ENCODE measurements around the gene GLTP. TPM values are rescaled to one million over a fixed set of nuclear protein-coding genes. Genes with fewer than 3 reads are reported as not detected.

Gene GLTP
- total RNA-seq, 4 donors from 2014 or later, result 8.7 to 53.9 (median 24.6) TPM

DNA sequence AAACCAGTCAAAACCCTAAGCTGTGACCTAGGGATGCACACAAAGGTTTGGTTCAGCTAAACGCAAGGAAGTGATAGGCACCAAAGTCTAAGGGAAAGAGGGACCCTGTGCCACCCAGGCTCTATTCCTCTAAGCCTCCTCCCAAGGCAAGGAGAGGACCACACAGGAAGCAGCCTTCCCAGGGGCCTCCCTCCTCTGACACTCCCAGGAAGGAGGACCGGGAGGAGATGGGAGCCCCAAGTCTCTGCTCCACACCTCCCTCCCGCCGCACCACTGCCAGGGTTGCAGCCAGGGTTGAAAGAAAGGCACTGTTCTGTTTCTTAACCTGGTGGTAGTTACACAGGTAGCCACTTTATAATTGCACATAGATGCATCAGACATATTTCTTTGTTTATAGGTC lies 41.6 kb upstream of the GLTP start:
- DNase-seq, result no peak
- Histone ChIP-seq H3K4me3 (no peak overlapping the region), H3K4me1 (no peaks in the 10 kb centered on the region), H3K36me3 (no peaks in the 10 kb centered on the region), H3K27ac (no peak overlapping the region), H3K9me3 (no peaks in the 10 kb centered on the region), H3K27me3 (no peaks in the 10 kb centered on the region)
- TF ChIP-seq, protein P1, sequence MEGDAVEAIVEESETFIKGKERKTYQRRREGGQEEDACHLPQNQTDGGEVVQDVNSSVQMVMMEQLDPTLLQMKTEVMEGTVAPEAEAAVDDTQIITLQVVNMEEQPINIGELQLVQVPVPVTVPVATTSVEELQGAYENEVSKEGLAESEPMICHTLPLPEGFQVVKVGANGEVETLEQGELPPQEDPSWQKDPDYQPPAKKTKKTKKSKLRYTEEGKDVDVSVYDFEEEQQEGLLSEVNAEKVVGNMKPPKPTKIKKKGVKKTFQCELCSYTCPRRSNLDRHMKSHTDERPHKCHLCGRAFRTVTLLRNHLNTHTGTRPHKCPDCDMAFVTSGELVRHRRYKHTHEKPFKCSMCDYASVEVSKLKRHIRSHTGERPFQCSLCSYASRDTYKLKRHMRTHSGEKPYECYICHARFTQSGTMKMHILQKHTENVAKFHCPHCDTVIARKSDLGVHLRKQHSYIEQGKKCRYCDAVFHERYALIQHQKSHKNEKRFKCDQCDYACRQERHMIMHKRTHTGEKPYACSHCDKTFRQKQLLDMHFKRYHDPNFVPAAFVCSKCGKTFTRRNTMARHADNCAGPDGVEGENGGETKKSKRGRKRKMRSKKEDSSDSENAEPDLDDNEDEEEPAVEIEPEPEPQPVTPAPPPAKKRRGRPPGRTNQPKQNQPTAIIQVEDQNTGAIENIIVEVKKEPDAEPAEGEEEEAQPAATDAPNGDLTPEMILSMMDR (IDR thresholded peaks at IDR 0.05), result no peak
- no peak for TF ChIP-seq POLR2A (IDR thresholded peaks at IDR 0.05)
- intact Hi-C loops (cut with DNase I; ENCODE audit: low total_unique reads), result no loop called here

DNA sequence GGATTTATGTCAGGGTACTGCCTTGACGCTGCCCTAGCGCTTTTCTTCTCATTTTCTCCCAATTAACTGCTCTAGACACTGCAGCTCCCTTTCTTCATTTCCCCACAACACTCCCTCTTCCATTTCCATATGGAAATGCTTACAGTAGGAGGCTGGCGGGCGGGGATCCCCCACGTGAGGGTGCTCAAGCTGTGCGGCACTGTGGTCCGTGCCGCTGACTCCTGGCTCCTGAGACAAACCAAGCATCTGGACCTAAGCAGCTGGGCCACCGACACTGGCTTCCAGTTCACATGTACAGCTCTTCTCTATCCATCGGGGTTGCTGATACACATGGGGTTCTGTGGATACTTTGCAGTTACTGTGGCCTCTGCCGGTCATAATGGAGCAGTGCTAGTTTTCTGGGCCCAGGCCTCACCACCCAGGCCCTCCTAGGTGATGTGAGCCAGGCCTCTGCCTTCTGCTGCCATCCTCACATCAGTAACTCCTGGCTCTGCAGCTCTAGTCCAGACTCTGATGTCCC lies 40.0 kb upstream of the GLTP start:
- Histone ChIP-seq H3K36me3 (no peaks in the 10 kb centered on the region), H3K4me1 (no peaks in the 10 kb centered on the region), H3K27ac (no peak overlapping the region), H3K27me3 (no peaks in the 10 kb centered on the region), H3K9me3 (no peaks in the 10 kb centered on the region), H3K4me3 (no peak overlapping the region)
- no peak for DNase-seq
- TF ChIP-seq, protein P1 (IDR thresholded peaks at IDR 0.05), result no peak
- TF ChIP-seq POLR2A (IDR thresholded peaks at IDR 0.05), result no peak
- intact Hi-C loops (cut with DNase I; ENCODE audit: low total_unique reads), result no loop called here

DNA sequence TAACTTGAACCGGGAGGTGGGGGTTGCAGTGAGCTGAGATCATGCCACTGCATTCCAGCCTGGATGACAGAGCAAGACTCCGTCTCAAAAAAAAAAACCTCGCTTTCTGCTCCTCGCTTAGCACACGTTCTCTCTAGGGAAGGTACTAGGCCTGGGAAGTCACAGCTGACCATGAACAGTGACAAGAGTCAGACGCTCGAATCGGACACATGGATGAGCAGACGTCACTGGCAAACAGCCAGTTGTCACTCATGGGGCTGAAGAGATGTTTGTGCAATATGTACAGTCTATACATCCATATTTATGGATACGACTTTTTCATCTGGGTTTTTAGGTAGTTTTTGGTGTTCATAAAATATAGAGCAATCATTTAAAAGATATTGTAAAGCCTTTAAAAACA lies 39.1 kb upstream of the GLTP start:
- Histone ChIP-seq H3K27me3 (no peaks in the 10 kb centered on the region), H3K4me3 (no peak overlapping the region), H3K36me3 (no peaks in the 10 kb centered on the region), H3K4me1 (no peaks in the 10 kb centered on the region), H3K27ac (no peak overlapping the region), H3K9me3 (no peaks in the 10 kb centered on the region)
- intact Hi-C loops (cut with DNase I; ENCODE audit: low total_unique reads), result no loop called here
- no peak for TF ChIP-seq POLR2A (IDR thresholded peaks at IDR 0.05)
- TF ChIP-seq, protein P1 (IDR thresholded peaks at IDR 0.05), result no peak
- no peak for DNase-seq

DNA sequence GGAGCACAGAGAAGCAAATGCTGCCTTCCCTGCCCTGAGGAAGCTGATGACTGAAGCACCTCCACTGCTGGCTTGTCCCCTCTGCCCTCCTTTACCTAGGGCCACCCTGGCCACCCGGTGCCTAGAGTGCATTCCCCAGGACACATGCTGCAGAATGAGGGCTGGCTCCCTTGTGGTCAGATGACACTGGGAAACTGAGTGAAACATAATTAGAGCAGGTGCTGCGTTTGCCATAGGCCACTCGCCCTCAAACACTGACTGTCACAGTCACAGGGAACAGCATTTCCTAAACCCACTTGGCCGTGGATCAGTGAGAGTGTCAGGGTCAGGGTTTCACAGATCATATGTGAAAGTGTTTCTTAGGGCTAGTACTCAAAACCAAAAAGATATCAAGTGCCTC lies 35.7 kb upstream of the GLTP start:
- Histone ChIP-seq H3K27ac (no peak overlapping the region), H3K9me3 (no peaks in the 10 kb centered on the region), H3K36me3 (no peaks in the 10 kb centered on the region), H3K4me3 (no peak overlapping the region), H3K4me1 (no peaks in the 10 kb centered on the region), H3K27me3 (no peaks in the 10 kb centered on the region)
- no peak for TF ChIP-seq POLR2A (IDR thresholded peaks at IDR 0.05)
- TF ChIP-seq, protein P1 (IDR thresholded peaks at IDR 0.05), result no peak
- intact Hi-C loops (cut with DNase I; ENCODE audit: low total_unique reads), result no loop called here
- no peak for DNase-seq

DNA sequence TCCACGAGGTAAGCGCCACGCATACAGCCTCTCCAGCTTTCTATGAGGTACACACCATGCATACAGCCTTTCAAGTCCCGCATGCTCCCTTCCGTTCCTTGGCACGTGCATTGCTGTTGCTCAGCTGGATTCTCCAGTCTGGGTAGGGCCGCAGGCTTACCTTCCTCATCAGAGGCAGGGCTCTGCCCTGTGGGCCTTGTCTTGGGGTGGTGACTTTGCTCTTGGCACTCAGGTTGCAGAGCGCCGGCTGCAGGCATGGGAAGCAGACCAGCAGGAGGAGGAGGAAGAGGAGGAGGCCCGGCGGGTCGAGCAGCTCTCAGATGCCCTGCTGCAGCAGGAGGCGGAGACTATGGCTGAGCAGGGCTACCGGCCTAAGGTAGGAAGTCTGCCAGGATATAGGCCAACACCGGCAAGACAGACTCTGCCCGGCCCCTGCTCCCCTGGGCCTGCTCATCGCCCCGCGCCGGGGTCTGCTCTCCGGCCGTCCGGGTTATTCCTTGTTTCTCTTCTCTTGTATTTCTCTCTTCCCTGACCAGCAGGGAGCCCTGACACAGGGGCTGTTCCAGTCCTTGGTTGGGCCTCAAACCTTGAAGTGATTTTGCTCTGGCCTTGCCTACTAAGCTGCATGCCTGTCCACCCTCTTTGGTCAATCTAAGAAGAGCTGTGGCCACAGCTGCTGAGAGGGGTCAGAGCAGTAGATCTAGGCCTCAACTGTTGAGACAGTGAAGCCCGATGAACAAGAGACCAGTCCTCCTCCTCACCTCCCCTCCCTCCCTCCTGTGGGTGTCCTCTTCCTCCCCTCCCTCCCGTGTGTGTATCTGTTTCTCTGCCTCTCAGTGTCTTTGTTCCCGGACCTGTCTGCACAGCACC lies 35.1 kb upstream of the GLTP start:
- Histone ChIP-seq H3K4me3 (no peak overlapping the region), H3K4me1 (no peaks in the 10 kb centered on the region), H3K27me3 (no peaks in the 10 kb centered on the region), H3K27ac (no peak overlapping the region), H3K36me3 (no peaks in the 10 kb centered on the region), H3K9me3 (no peaks in the 10 kb centered on the region)
- no peak for DNase-seq
- intact Hi-C loops (cut with DNase I; ENCODE audit: low total_unique reads), result no loop called here
- TF ChIP-seq, protein P1 (IDR thresholded peaks at IDR 0.05), result no peak
- TF ChIP-seq POLR2A (IDR thresholded peaks at IDR 0.05), result no peak
